ENCODE measurements around the gene TEX19.
"Not testable (repeated sequence)": the region's sequence is repeated elsewhere in the genome, so short reads cannot be mapped to it uniquely, and the experiment has no call there.

Gene TEX19

GRCh38 chr17:82372249-82373071 lies 13.4 kb downstream of the TEX19 start:
- Histone ChIP-seq H3K4me1 (ENCODE audit: control insufficient read depth, insufficient read depth, low read length, poor library complexity, severe bottlenecking) (peaks cover 9% of the 10 kb centered on the region), H3K9me3 (ENCODE audit: control insufficient read depth, low read length) (no peaks in the 10 kb centered on the region), H3K36me3 (ENCODE audit: control insufficient read depth, insufficient read depth, low read length) (no peaks in the 10 kb centered on the region), H3K4me3 (ENCODE audit: insufficient read depth, low read depth, low read length, poor library complexity, severe bottlenecking) (no peak overlapping the region), H3K27ac (ENCODE audit: insufficient read depth, low read length, poor library complexity, severe bottlenecking) (no peak overlapping the region), H3K27me3 (replicated peaks; ENCODE audit: control insufficient read depth, insufficient read depth, low read length, poor library complexity, severe bottlenecking) (peaks cover 30% of the 10 kb centered on the region)
- no peak for DNase-seq

GRCh38 chr17:82373072-82373452 lies 14.0 kb downstream of the TEX19 start:
- H3K4me3 ChIP-seq (ENCODE audit: insufficient read depth, low read depth, low read length, poor library complexity, severe bottlenecking) = not testable (repeated sequence)
- H3K27me3 ChIP-seq (replicated peaks; ENCODE audit: control insufficient read depth, insufficient read depth, low read length, poor library complexity, severe bottlenecking) = peaks cover 30% of the 10 kb centered on the region

DNA sequence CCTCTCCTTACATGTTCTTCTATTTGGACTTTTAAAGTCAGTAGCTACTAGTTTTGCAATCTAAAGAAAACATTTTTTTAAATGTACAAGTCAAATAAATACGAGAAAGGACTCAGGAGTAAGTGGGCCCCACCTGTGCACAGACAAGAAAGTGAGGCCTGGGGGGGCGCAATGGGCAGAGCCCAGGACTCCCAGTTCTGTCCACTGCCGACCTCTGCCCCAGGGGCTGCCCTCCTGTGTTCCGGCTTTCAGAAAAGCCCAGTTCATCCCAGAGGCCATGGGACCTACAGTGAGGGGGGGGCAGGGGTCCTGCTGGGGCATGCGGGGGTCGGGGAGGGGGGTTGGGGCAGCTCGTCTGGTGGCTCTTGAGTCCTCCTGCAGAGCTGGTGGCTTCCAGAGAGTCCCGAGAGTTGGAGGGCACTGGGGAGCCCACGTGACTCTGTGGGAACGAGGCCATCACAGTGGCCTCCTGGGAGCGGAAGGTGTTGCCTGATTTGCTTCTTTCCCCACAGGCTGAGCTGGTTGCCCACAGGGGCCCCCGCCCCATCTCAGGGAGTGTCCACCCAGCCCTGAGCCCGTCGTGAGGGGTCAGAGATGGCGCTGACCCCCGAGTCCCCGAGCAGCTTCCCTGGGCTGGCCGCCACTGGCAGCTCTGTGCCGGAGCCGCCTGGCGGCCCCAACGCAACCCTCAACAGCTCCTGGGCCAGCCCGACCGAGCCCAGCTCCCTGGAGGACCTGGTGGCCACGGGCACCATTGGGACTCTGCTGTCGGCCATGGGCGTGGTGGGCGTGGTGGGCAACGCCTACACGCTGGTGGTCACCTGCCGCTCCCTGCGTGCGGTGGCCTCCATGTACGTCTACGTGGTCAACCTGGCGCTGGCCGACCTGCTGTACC lies 14.9 kb downstream of the TEX19 start:
- no peak for DNase-seq
- H3K36me3 ChIP-seq (ENCODE audit: control insufficient read depth, insufficient read depth, low read length) = no peaks in the 10 kb centered on the region
- no peaks in the 10 kb centered on the region for H3K9me3 ChIP-seq (ENCODE audit: control insufficient read depth, low read length)
- H3K27ac ChIP-seq (ENCODE audit: insufficient read depth, low read length, poor library complexity, severe bottlenecking) = no peak overlapping the region
- peaks cover 9% of the 10 kb centered on the region for H3K4me1 ChIP-seq (ENCODE audit: control insufficient read depth, insufficient read depth, low read length, poor library complexity, severe bottlenecking)
- peaks cover 26% of the 10 kb centered on the region for H3K27me3 ChIP-seq (replicated peaks; ENCODE audit: control insufficient read depth, insufficient read depth, low read length, poor library complexity, severe bottlenecking)
- H3K4me3 ChIP-seq (ENCODE audit: insufficient read depth, low read depth, low read length, poor library complexity, severe bottlenecking) = no peak overlapping the region

More at GRCh38 chr17:82373072-82373452, 14.0 kb downstream of the TEX19 start:
- not testable (repeated sequence) for DNase-seq; H3K4me1 ChIP-seq (ENCODE audit: control insufficient read depth, insufficient read depth, low read length, poor library complexity, severe bottlenecking); H3K9me3 ChIP-seq (ENCODE audit: control insufficient read depth, low read length); H3K27ac ChIP-seq (ENCODE audit: insufficient read depth, low read length, poor library complexity, severe bottlenecking); H3K36me3 ChIP-seq (ENCODE audit: control insufficient read depth, insufficient read depth, low read length)

- no peak for DNase-seq
- Histone ChIP-seq H3K36me3 (ENCODE audit: control insufficient read depth, insufficient read depth, low read length) (no peaks in the 10 kb centered on the region), H3K4me3 (ENCODE audit: insufficient read depth, low read depth, low read length, poor library complexity, severe bottlenecking) (no peak overlapping the region), H3K27me3 (replicated peaks; ENCODE audit: control insufficient read depth, insufficient read depth, low read length, poor library complexity, severe bottlenecking) (peaks cover 26% of the 10 kb centered on the region), H3K27ac (ENCODE audit: insufficient read depth, low read length, poor library complexity, severe bottlenecking) (no peak overlapping the region), H3K4me1 (ENCODE audit: control insufficient read depth, insufficient read depth, low read length, poor library complexity, severe bottlenecking) (peaks cover 9% of the 10 kb centered on the region), H3K9me3 (ENCODE audit: control insufficient read depth, low read length) (no peaks in the 10 kb centered on the region)
Observed at GRCh38 chr17:82374626-82375331, 15.7 kb downstream of the TEX19 start.

DNA sequence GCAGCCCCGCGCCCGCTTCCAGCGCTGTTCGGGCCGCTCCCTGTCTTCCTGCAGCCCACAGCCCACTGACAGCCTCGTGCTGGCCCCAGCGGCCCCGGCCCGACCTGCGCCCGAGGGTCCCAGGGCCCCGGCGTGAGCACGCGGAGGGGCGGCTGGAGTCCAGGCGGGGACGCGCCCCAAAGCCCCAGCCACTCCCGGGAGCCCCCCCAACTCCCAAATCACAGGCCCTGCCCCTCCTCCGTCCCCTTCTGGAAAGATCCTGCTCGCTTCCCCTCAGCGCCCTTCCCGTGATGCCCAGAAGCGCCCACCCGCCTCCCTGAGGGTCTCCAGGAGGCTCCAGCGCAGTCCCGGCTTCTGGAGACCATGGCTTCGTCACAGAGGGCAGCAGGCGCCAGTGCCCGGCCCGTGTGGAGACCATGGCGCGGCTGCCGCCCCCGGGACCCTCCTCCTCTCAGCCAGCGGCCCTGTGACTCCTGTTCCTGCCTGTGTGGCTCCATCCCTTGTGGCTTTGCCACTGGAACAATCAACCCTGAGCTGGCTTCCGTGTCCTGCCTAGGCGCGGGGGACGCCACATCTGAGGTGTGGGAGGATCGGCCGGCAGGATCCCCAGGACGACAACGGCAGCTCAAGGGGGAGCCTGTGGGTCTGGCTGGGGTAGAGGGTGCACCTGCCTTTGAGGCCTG lies 16.5 kb downstream of the TEX19 start:
- Histone ChIP-seq H3K27me3 (replicated peaks; ENCODE audit: control insufficient read depth, insufficient read depth, low read length, poor library complexity, severe bottlenecking) (peaks cover 23% of the 10 kb centered on the region), H3K27ac (ENCODE audit: insufficient read depth, low read length, poor library complexity, severe bottlenecking) (no peak overlapping the region), H3K4me1 (ENCODE audit: control insufficient read depth, insufficient read depth, low read length, poor library complexity, severe bottlenecking) (peaks cover 9% of the 10 kb centered on the region), H3K9me3 (ENCODE audit: control insufficient read depth, low read length) (no peaks in the 10 kb centered on the region), H3K4me3 (ENCODE audit: insufficient read depth, low read depth, low read length, poor library complexity, severe bottlenecking) (no peak overlapping the region), H3K36me3 (ENCODE audit: control insufficient read depth, insufficient read depth, low read length) (no peaks in the 10 kb centered on the region)
- no peak for DNase-seq

GRCh38 chr17:82376042-82376730 lies 17.1 kb downstream of the TEX19 start:
- peaks cover 16% of the 10 kb centered on the region for H3K27me3 ChIP-seq (replicated peaks; ENCODE audit: control insufficient read depth, insufficient read depth, low read length, poor library complexity, severe bottlenecking)
- no peaks in the 10 kb centered on the region for H3K9me3 ChIP-seq (ENCODE audit: control insufficient read depth, low read length)
- peaks cover 4% of the 10 kb centered on the region for H3K4me1 ChIP-seq (ENCODE audit: control insufficient read depth, insufficient read depth, low read length, poor library complexity, severe bottlenecking)
- no peak overlapping the region for H3K27ac ChIP-seq (ENCODE audit: insufficient read depth, low read length, poor library complexity, severe bottlenecking)
- no peak overlapping the region for H3K4me3 ChIP-seq (ENCODE audit: insufficient read depth, low read depth, low read length, poor library complexity, severe bottlenecking)
- no peaks in the 10 kb centered on the region for H3K36me3 ChIP-seq (ENCODE audit: control insufficient read depth, insufficient read depth, low read length)
- DNase-seq = no peak

GRCh38 chr17:82377294-82377693 lies 18.2 kb downstream of the TEX19 start:
- H3K4me3 ChIP-seq (ENCODE audit: insufficient read depth, low read depth, low read length, poor library complexity, severe bottlenecking); H3K27me3 ChIP-seq (replicated peaks; ENCODE audit: control insufficient read depth, insufficient read depth, low read length, poor library complexity, severe bottlenecking); H3K4me1 ChIP-seq (ENCODE audit: control insufficient read depth, insufficient read depth, low read length, poor library complexity, severe bottlenecking); H3K9me3 ChIP-seq (ENCODE audit: control insufficient read depth, low read length); DNase-seq; H3K27ac ChIP-seq (ENCODE audit: insufficient read depth, low read length, poor library complexity, severe bottlenecking); H3K36me3 ChIP-seq (ENCODE audit: control insufficient read depth, insufficient read depth, low read length): not testable (repeated sequence)

GRCh38 chr17:82377924-82378740 lies 19.1 kb downstream of the TEX19 start:
- Histone ChIP-seq H3K27me3 (replicated peaks; ENCODE audit: control insufficient read depth, insufficient read depth, low read length, poor library complexity, severe bottlenecking) (no peaks in the 10 kb centered on the region), H3K27ac (ENCODE audit: insufficient read depth, low read length, poor library complexity, severe bottlenecking) (no peak overlapping the region), H3K36me3 (ENCODE audit: control insufficient read depth, insufficient read depth, low read length) (no peaks in the 10 kb centered on the region), H3K4me1 (ENCODE audit: control insufficient read depth, insufficient read depth, low read length, poor library complexity, severe bottlenecking) (peaks cover 2% of the 10 kb centered on the region), H3K4me3 (ENCODE audit: insufficient read depth, low read depth, low read length, poor library complexity, severe bottlenecking) (no peak overlapping the region), H3K9me3 (ENCODE audit: control insufficient read depth, low read length) (no peaks in the 10 kb centered on the region)
- no peak for DNase-seq

DNA sequence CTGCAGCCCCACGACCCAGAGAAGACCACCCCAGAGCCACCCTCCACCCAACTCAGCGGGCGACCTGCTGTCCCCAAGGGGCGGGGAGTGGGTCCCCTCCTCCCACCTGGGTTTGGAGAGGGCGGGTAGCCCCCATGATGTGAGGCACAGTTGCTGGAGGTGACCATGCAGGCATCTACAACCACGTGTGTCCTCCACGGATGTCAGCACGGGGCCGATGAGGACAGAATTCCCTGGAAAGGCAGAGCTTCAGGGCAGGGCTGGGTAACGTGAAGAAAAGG lies 19.6 kb downstream of the TEX19 start:
- peaks cover 4% of the 10 kb centered on the region for H3K27me3 ChIP-seq (replicated peaks; ENCODE audit: control insufficient read depth, insufficient read depth, low read length, poor library complexity, severe bottlenecking)

More for the DNA sequence above, 19.6 kb downstream of the TEX19 start:
- DNase-seq = no peak
- Histone ChIP-seq H3K27ac (ENCODE audit: insufficient read depth, low read length, poor library complexity, severe bottlenecking) (no peak overlapping the region), H3K4me1 (ENCODE audit: control insufficient read depth, insufficient read depth, low read length, poor library complexity, severe bottlenecking) (peaks cover 2% of the 10 kb centered on the region), H3K9me3 (ENCODE audit: control insufficient read depth, low read length) (no peaks in the 10 kb centered on the region), H3K4me3 (ENCODE audit: insufficient read depth, low read depth, low read length, poor library complexity, severe bottlenecking) (no peak overlapping the region), H3K36me3 (ENCODE audit: control insufficient read depth, insufficient read depth, low read length) (no peaks in the 10 kb centered on the region)
